Right atrium auricular region (tissue), 2 donors: ENCODE results near the gene MERTK. TPM values are rescaled to one million over a fixed set of nuclear protein-coding genes. Genes with fewer than 3 reads are reported as not detected.
A peak's percentile ranks its signal among the peaks of the same experiment; 100 is the strongest.

Source experiments
- DNase-seq: peaks from one replicate; pipeline ENCODE4 v3.0.0-alpha.2; 2019; ENCODE audit warnings: low spot score
- H3K27ac ChIP-seq, 2 donors: fragments of 200-600 bp; sonication (generic); 1 replicate in 1 of 2; 2 replicates in 1 of 2; pipeline ENCODE4 v1.5.1; 2016 to 2019
- H3K27me3 ChIP-seq, 2 donors: fragments of 200-600 bp; sonication (generic); one replicate each; pipeline versions ENCODE4 v1.5.1 to v1.6.0; 2017 to 2019
- H3K36me3 ChIP-seq: fragments of 200-600 bp; sonication (generic); one replicate; pipeline ENCODE4 v1.5.1; 2016
- H3K4me1 ChIP-seq, 2 donors: fragments of 200-600 bp; sonication (generic); one replicate each; pipeline versions ENCODE4 v1.5.1 to v1.6.0; 2017 to 2019
- H3K4me3 ChIP-seq, 2 donors: fragments of 200-600 bp; sonication (generic); 1 replicate in 1 of 2; 2 replicates in 1 of 2; pipeline ENCODE4 v1.5.1; 2017 to 2019; ENCODE audit warnings: mild to moderate bottlenecking in 1 of 2, moderate library complexity in 1 of 2
- H3K9me3 ChIP-seq, 2 donors: fragments of 200-600 bp; sonication (generic); one replicate each; pipeline ENCODE4 v1.5.1; 2019
- CTCF ChIP-seq, 2 donors: fragments of 200-600 bp; sonication (generic); IDR thresholded peaks; one replicate each; pipeline ENCODE4 v1.5.1; 2019; ENCODE audit warnings: antibody characterized with exemption in 2 of 2
- total RNA-seq, 2 donors: library from RNA; depleted of rRNA; stranded (reverse); fragments of >200 nt; gene quantifications; one replicate each; pipeline ENCODE4 v1.1.0, GENCODE V29; 2016

The MERTK gene
- total RNA-seq, 2 donors from 2014 or later = 4.9 to 13.7 TPM

GRCh38 chr2:112001136-112001715 lies 102.8 kb downstream of the MERTK start:
- Histone ChIP-seq H3K27ac (no peak overlapping the region), H3K4me1 (no peaks in the 10 kb centered on the region), H3K4me3 (no peak overlapping the region), H3K9me3 (no peaks in the 10 kb centered on the region), H3K27me3 (no peaks in the 10 kb centered on the region), H3K36me3 (peaks cover 21% of the 10 kb centered on the region)
- DNase-seq = no peak
- no peak for TF ChIP-seq CTCF (IDR thresholded peaks at IDR 0.05)

- TF ChIP-seq CTCF (IDR thresholded peaks at IDR 0.05) = no peak
- DNase-seq = no peak
- H3K4me1 ChIP-seq = no peaks in the 10 kb centered on the region
- H3K27ac ChIP-seq = no peak overlapping the region
- peaks cover 21% of the 10 kb centered on the region for H3K36me3 ChIP-seq
- no peak overlapping the region for H3K4me3 ChIP-seq
- H3K27me3 ChIP-seq = no peaks in the 10 kb centered on the region
- no peaks in the 10 kb centered on the region for H3K9me3 ChIP-seq
Observed at GRCh38 chr2:112001942-112002341, 103.5 kb downstream of the MERTK start.

GRCh38 chr2:112003576-112004252 lies 105.3 kb downstream of the MERTK start:
- H3K4me3 ChIP-seq = no peak overlapping the region
- H3K27ac ChIP-seq = peak overlapping the region in 1 of 2 donors; percentile 19
- no peaks in the 10 kb centered on the region for H3K4me1 ChIP-seq
- DNase-seq = no peak
- no peak for TF ChIP-seq CTCF (IDR thresholded peaks at IDR 0.05)
- H3K9me3 ChIP-seq = no peaks in the 10 kb centered on the region
- H3K36me3 ChIP-seq = peaks cover 19% of the 10 kb centered on the region
- no peaks in the 10 kb centered on the region for H3K27me3 ChIP-seq

GRCh38 chr2:112004253-112004645 lies 105.8 kb downstream of the MERTK start:
- Histone ChIP-seq H3K27me3 (no peaks in the 10 kb centered on the region), H3K4me3 (no peak overlapping the region), H3K4me1 (no peaks in the 10 kb centered on the region), H3K9me3 (no peaks in the 10 kb centered on the region), H3K27ac (no peak overlapping the region), H3K36me3 (peaks cover 20% of the 10 kb centered on the region)
- TF ChIP-seq CTCF (IDR thresholded peaks at IDR 0.05) = no peak
- peak; percentile 67 for DNase-seq

- no peaks in the 10 kb centered on the region for H3K9me3 ChIP-seq
- H3K27me3 ChIP-seq = no peaks in the 10 kb centered on the region
- H3K36me3 ChIP-seq = peaks cover 28% of the 10 kb centered on the region
- no peak overlapping the region for H3K27ac ChIP-seq
- H3K4me1 ChIP-seq = no peaks in the 10 kb centered on the region
- no peak for TF ChIP-seq CTCF (IDR thresholded peaks at IDR 0.05)
- H3K4me3 ChIP-seq = no peak overlapping the region
- DNase-seq = no peak
Observed at GRCh38 chr2:112005406-112006075, 107.1 kb downstream of the MERTK start.
